HuH-7.5 (cell line): Measurements from ENCODE around the gene PRKCZ.
"Not testable (repeated sequence)": the region's sequence is repeated elsewhere in the genome, so short reads cannot be mapped to it uniquely, and the experiment has no call there.

Experiments used
- DNase-seq: peaks from one replicate; pipeline ENCODE4 v3.0.0; 2011; ENCODE audit warnings: low spot score

The PRKCZ gene

DNA sequence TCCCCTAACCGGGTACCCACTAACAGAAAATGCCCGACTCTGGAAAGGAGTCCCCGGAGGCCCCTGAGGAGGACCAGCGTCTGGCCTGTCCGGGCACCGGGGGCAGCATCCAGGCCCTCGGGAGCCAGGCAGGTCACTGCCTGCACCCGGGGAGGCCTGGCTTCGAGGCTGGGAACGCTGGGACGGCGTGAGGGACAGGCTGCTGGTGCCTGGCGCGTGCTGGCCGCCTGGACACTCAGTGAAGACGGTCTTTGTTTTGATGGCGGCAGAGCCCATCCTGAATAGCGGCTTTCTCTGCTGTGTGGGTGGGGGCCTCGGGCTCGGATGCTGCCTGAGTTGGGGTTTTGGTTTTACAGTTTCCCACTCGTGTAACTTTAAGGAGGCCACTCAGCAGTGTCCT, 37.6 kb downstream of the PRKCZ start:
- DNase-seq: no peak

DNA sequence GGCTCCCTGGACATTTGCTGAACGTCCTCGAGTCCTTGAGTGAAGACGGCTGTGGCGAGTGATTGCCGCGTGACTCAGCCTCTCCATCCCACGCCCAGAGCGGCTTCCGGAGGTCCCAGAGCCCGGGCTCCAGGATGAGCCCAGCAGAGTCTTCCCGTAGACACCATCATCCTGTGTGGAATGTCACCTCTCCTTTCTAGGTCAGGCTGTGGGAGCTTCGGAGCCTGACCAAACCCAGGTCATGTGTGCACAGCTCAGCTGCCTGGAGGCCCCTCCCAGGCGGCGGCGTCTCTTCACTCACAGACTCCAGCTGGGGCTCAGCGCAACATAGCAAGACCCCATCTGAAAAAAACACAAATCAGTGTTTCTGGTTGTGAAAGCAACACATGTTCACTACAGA, 38.2 kb downstream of the PRKCZ start:
- no peak for DNase-seq

DNA sequence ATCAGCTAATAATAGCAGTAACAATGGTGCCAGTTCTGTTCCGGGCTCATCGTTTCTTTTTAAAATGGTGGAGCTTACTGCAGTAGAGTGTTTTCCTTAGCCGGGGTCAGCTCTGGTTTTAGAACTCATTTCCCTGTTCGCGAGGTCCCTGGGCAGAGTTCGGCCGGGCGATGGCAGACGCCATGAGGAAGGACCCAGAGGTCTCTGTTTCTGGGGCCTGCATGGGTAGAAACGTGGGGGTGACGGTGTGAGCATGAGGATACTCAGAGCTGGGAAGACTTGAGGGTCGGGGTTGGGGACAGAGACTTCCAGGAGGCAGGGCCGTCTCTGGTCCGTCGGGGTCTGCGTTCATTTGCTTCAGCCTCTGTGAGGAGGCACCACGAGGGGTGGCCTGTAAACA, 38.8 kb downstream of the PRKCZ start:
- DNase-seq: no peak

DNA sequence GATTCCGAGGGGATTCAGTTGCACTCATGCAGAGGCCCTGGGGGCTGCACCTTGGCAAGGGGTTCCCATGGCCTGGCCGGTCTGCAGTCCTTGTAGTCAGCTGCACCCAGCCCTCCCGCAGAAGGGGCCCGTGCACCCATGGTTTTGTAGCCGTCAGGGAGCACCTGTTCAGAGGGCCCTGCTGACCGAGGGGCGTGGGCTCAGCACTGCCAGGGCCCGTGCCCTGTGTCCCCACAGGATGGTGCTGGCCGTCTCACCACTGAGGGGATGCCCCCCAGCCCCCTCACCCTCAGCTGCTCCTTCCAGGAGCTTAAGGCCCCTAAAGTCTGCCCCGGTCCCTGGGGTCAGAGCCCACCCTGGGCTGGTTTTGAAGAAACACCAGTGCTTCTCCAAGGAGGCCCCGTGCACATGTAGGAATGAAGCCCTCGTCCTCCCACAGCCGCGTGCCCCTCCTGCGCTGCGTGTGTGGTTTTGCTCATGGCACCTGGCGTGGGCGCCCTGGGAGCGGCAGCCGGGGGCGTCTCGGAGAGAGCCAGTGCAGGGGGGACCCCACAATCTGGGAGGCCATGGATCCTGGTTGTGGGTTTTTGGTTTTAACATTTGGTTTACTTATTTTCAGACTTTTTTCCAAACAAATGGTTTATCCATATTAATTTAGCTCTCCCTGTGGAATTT, 40.1 kb downstream of the PRKCZ start:
- DNase-seq: no peak

DNA sequence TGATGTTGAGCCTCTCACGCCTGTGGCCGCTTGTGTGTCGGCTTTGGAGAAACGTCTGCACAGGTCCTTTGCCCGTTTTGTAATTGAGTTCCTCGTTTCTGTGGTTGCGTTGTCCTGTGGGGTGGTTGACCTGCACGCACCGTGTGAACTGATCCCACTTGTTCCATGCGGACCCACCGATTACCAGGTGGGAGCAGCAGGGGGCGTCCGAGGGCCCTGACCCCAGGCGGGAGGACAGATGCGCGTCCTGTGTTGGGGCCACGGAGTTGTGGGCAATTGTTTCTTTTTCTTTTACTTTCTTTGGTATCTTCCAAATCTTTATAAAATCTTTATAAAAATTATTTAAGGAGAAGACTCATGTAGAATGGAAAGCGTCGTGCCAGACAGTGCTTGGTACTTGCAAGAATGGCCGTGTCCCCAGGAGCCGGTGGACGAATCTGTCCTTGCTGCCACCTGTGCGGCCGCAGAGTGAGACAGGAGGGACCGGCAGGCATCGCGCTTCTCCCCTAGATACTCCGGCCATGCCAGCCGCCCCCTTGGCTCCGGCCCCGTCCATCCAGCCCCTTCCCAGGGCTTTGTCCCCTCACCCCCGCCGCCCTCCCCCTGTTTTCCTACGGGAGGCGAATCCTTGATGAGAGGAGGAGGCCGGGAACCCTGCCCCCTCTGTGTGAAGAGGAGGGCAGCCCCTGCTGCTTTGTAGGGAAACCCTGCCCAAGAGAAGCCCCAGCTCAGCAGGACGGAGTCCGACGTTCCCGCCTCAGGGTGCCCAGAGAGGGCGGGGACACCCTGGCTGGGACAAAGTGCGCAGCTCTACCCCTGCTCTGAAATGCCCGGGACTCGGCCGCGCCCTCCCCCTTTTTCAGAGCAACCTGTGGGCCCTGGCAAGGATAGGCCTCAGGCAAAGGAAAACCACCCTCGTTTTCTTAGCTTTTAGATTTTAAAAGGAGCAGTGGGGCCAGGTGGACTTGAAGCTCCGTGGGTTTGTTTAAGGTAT, 41.7 kb downstream of the PRKCZ start:
- DNase-seq: peak; percentile 75

DNA sequence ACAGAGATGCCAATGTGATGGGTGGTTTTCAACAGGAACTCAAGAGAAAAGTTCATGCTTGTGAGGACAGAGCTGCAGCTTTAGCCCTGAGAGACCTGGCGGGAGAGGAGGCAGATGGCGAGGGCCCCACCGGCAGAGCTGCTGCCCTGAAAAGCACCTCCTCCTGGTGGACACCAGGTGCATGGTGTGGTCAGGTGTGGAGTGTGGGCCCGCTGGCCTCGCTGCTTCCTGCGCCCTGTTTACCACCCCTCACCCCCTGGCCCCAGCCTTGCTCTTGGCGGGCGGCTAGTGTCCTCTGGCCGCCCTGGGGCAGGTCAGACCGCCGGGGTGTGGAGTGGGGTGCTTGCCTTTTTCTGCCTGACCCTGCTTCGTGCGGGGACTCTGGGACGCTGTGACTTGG, 42.8 kb downstream of the PRKCZ start:
- DNase-seq: no peak

DNA sequence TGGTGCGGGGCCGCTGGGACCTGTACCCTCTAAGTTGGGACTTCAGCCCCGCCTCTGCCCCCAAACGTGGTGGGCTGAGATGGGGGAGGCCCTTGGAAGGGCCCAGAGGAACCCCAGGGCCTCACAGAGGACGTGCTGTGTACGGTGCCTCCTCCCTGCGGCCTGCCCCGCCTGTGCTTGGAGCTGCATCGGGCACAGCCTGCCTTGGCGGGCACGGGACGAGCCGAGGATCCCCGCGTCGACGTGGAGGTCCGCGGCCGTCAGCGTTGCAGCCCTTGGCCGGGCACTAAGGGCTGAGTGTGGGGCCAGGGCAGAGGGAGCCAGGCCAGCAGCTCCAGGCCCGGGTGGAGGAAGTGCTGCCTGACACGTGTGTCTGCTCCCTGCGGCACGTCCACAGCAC, 43.4 kb downstream of the PRKCZ start:
- no peak for DNase-seq

DNA sequence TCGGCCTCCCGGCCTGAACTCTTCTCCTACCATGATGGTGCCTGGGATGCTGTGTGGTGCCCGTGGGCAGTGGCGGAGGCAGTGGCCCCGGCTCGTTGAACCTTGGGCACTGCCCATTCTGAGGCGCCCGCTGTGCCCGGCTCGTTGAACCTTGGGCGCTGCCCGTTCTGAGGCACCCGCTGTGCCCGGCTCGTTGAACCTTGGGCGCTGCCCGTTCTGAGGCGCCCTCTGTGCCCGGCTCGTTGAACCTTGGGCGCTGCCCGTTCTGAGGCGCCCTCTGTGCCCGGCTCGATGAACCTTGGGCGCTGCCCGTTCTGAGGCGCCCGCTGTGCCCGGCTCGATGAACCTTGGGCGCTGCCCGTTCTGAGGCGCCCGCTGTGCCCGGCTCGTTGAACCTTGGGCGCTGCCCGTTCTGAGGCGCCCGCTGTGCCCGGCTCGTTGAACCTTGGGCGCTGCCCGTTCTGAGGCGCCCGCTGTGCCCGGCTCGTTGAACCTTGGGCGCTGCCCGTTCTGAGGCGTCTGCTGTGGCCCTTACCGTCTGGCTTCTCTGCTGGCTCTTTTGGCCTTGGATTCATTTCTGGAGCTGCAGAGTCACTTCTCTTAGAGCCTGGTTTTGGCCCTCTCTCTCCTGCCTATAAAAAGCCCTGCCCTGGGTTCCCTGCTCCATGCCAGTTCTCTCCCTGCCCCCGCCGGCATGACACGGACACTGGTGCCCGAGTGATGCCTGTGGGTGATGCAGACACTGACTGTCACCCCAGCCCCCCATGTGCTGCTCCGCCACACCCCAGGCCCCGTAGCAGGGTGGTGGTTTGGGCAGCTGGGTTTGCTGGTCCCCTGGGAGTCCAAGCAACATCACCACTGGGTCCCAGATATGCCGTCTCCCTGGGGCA, 44.3 kb downstream of the PRKCZ start:
- not testable (repeated sequence) for DNase-seq

DNA sequence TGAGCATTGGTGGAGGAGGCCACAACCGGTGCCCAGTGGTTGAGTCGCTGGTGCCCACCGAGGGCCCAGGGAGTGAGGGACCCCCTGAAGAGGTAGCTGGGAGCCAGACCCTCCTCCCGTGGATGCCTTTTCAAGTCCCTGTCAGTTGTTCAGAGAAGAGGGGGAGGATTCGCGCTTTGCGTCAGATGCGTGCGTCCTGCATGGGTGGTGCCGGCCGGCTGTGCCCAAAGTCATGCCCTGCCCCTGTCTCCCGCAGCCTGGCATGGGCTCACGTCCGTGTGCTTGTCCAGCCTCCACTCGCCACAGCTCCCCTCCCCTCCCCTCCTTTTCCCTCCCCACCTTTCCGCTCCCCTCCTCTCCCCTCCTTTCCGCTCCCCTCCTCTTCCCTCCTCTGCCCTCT, 45.2 kb downstream of the PRKCZ start:
- DNase-seq: no peak

DNA sequence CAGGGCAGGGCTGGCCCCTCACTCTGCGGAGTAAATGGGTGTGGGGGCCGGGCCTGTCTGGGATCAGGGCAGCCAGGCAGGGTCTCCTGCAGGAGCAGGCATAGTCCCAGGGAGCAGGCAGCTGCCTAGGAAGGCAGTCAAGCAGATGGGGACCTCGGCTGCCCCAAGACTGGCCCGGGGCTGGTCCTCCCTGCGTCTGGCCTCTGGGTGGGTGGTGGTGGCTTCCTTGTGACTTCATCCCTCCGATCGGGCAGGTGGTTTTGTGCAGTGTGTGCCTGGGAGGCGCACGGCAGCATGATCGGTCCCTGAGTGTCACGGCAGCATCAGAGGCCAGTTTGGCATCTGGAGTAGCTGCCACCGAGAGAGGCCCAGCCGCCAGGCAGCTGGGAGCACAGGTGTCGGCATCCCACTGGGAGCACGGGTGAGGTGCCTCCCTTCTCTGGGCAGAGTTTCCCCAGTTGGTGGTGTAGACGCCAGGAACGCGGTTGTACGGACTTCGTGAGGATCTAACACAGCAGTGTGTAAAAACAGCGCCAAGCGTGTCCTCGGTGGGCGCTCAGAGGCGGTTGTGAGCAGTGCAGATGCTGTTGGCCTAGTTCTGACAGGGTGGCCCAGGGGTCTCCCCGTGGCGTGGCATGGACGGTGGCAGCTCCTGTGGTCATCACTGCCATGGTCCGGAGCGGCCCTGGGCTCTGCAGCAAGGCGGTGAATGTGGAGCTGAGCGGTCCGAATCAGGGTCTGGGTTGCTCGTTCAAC, 45.9 kb downstream of the PRKCZ start:
- no peak for DNase-seq

DNA sequence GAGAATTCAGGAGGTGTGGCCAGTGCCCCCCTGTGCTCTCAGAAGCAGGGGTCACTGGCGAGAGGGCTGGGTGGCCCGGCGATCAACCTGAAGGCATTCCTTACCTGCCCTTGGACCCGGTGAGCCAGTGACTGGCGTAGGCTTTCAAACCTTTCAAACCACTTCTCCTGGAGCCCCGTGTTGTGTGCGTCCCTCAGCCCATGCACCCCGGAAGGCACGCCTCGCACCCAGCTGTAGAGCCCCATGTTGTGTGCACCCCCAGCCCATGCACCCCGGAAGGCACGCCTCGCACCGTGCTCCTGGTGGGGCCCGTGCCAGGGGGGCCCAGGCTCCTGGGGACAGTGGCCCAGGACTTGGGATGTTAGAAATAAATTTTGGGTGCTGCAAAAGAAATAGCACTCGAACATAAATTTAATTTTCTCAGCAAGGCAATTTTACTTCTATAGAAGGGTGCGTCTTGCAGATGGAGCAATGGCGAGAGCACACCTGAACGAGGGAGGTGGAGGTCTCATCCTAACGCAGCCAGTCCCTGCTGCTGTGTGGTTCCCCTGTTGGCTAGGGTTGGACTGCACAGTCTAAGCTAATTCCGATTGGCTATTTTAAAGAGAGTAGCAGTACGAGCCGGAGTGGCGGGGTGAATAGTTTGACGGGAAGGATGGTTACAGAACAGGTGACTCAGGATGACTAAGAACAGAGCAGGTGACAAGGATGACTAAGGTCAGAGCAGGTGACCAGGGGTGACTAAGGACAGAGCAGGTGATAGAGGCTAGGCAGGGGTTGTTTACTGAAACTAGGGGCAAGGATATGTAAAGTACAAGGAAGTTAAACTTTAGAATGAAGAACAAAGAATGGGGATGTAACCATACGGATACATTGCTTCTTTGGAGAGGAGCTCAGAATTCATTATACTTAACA, 47.4 kb downstream of the PRKCZ start:
- no peak for DNase-seq

DNA sequence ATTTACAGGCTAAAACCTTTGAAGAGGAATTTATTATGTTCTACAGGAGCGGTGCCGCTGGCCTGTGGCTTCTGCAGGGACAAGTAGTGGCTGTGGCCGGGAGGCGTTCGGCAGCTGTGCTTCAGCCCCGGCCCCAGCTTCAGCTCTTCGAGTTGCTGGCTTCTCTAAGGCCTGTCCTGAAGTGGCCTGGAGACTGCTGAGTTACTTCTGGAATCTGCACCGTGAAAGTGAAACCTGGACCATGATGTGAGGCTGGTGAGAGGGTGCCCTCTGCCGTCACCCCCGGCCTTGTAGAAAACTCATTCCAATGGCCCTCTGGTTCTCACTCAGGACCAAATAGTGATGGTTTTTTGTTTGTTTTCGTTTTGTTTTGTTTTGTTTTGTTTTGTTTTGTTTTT, 48.1 kb downstream of the PRKCZ start:
- no peak for DNase-seq

DNA sequence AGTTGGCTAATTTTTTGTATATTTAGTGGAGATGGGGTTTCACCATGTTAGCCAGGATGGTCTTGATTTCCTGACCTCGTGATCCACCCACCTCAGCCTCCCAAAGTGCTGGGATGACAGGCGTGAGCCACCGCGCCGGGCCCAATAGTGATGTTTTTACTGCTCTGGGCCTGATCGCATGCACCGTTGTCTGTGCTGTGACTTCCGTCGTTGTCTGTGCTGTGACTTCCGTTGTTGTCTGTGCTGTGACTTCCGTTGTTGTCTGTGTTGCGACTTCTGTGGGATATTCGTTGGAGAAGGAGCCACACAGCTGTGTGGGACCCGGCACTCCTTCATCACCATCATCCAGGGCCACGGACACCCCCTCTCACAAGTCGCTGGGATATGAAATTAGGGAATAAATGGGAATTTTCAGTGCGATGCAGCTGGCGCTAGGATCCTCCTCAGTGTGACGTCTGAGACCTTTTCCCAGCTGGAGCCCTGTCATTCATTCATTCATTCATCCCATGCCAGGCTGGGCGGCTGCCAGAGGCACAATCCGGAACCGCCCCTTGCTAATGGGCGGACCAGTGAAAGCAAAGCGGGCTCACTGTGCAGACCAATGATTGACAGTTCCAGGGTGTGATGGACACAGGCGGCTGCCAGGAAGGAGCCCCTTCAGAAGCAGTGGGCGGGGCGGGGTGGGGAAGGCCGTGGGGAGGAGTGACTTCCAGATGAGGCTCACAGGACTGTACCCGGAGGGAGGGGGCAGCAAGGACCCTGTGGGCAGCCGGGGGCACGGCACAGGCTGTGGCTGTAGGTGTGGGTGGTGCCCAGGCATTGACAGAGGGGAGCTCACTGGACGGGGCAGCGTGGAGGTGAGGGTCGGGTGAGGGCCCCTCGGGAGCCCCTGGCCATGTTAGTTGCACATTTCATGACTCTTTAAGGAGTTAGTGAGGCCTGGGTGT, 48.9 kb downstream of the PRKCZ start:
- no peak for DNase-seq

DNA sequence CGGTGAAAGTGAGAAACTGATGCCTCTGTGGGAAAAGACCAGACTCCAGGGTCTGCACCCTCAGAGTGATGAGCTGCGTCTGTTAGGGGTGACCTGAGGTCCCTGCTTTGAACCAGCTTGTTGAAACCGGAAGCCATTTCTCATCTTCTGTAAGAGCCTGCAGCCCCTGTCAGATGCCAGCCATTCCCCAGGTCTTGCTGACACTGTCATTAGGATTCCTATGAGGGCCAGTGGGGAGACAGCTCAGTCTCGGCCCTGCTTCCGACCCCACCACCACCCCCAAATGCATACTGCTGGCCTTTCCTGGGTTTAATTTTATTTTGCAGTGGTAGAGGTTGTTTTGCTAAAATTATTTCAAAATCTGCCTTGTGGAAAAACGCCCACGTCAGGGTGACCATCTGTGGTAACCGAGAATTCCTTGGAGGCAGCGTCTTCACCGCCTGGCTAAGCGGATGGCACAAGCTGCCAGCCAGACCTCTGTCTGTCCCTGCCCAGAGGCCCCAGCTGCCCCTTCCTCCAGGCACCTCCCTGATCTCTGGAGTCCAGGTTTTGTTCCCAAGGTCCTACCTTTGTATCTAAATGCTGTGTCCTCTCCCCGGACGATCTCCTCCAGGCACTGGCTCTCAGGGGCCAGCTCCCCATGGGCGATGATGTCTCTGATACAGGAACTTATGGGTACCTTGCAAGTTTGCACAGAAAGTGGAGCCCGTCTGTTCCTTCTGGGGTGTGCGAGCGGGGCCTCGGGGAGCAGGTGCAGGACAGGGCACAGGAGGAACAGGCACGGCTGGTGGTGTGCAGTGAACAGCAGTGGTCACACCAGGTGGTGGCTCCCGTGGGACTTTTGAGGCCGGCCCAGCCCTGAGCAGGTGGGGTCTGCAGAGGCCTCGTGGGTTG, 49.9 kb downstream of the PRKCZ start:
- DNase-seq: no peak

DNA sequence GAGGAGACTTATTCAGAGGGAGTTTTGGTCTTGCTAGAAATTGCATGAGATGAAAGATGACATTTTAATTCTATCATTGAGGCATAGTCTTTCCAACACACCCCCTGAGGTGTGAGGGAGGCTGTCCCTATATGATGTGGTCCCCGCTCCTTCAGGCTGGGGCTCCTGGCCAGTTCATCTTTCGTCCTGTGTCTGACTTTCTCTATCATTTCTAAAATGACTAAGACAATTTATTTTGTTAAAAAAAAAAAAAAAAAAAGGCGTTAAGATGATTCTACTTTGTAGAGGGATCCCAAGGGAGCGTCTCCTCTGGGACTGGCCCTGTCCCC, 50.5 kb downstream of the PRKCZ start:
- DNase-seq: no peak

DNA sequence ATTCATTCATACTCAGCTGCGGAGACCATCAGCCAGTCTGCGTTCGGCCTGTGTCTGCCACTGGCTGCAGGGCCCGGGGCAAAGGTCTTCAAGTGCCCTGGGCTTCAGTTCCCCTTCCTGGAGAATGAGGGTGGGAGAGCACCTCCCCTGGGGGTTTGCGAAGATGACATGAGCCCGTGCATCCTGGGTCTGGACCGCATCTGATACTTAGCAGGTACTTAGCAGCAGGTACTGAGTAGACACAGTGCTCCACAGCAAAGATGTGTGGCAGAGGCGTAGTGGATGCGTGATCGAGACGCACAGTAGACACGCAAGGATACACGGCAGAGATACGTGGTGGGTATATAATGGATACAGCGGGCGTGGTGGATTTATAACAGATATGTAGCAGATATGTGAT, 51.3 kb downstream of the PRKCZ start:
- DNase-seq: no peak

DNA sequence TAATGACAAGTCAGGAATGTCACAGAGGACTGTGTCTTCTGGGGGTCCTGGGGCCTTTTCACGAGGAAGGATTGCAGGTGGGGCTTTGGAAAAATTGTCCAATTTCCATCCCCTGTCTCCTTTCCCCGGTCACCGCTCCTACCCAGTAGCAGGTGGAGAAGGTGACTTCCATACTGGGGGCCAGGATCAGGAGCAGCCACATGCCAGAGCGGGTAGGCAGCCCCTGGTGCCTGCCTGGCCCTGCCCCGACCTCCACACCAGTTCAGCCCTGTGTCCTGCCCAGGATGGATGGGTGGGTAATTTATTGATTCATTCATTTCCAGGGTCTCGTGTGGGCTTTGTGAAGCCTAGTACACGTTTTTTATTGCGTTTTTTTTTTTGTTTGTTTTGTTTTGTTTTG, 51.7 kb downstream of the PRKCZ start:
- no peak for DNase-seq

DNA sequence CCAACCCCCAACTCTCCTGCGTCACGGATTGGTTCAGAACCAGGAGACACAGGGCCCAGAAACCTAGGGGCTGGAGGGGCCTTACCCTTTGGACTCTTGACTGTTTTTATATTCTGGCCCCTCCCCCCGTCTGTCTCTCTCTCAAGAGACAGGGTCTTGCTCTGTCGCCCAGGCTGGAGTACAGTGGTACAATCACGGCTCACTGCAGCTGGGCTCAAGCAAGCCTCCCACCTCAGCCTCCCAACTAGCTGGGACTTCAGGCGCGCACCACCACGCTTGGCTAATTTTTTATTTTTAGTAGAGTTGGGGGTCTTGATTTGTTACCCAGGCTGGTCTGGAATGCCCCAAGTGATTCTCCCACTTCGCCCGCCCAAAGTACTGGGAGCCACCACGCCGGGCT, 52.5 kb downstream of the PRKCZ start:
- no peak for DNase-seq
